H9 (cell line): ENCODE measurements around the gene LZTR1. TPM values are rescaled to one million over a fixed set of nuclear protein-coding genes. Genes with fewer than 3 reads are reported as not detected.
"Not testable (repeated sequence)": the region's sequence is repeated elsewhere in the genome, so short reads cannot be mapped to it uniquely, and the experiment has no call there.

ENCODE experiments used
- DNase-seq: peaks from one replicate; pipeline ENCODE4 v3.0.0-alpha.2; 2017
- H2AFZ ChIP-seq: one replicate; pipeline ENCODE4 v1.6.1; 2013; ENCODE audit warnings: mild to moderate bottlenecking, low read length, control low read depth, moderate library complexity
- H2AK5ac ChIP-seq: 2 replicates; pipeline ENCODE4 v1.6.1; 2013; ENCODE audit warnings: low read length, control low read depth, mixed read lengths; ENCODE audit not compliant: insufficient read length
- H2BK120ac ChIP-seq: one replicate; pipeline ENCODE4 v1.6.1; 2013; ENCODE audit warnings: low read depth, mild to moderate bottlenecking, low read length, control low read depth, inconsistent platforms; ENCODE audit not compliant: poor library complexity, severe bottlenecking
- H2BK12ac ChIP-seq: 2 replicates; pipeline ENCODE4 v1.6.1; 2013; ENCODE audit warnings: low read length, control low read depth, mixed read lengths, low read depth; ENCODE audit not compliant: insufficient read length
- H2BK15ac ChIP-seq: 2 replicates; pipeline ENCODE4 v1.6.1; 2013; ENCODE audit warnings: low read depth, low read length, control low read depth
- H2BK20ac ChIP-seq: one replicate; pipeline ENCODE4 v1.6.1; 2013; ENCODE audit warnings: low read depth, mild to moderate bottlenecking, low read length, control low read depth, inconsistent platforms; ENCODE audit not compliant: poor library complexity, severe bottlenecking
- H2BK5ac ChIP-seq: 2 replicates; pipeline ENCODE4 v1.6.1; 2013; ENCODE audit warnings: low read length, control low read depth, mixed read lengths; ENCODE audit not compliant: insufficient read length
- H3K14ac ChIP-seq: 2 replicates; pipeline ENCODE4 v1.6.1; 2013; ENCODE audit warnings: low read length, control low read depth; ENCODE audit not compliant: insufficient read depth
- H3K18ac ChIP-seq: 2 replicates; pipeline ENCODE4 v1.6.1; 2013; ENCODE audit warnings: low read depth, mild to moderate bottlenecking, mixed read lengths, low read length, control low read depth; ENCODE audit not compliant: insufficient read length
- H3K23ac ChIP-seq: 2 replicates; pipeline ENCODE4 v1.6.1; 2013; ENCODE audit warnings: low read length, control low read depth, mixed read lengths, low read depth; ENCODE audit not compliant: insufficient read length
- H3K23me2 ChIP-seq: 2 replicates; pipeline ENCODE4 v1.6.1; 2013; ENCODE audit warnings: low read depth, mild to moderate bottlenecking, mixed read lengths, low read length, control low read depth; ENCODE audit not compliant: insufficient read length, poor library complexity, severe bottlenecking
- H3K27ac ChIP-seq: 2 replicates; pipeline ENCODE4 v1.5.1; 2013; ENCODE audit warnings: low read length, control low read depth, mixed read lengths, low read depth; ENCODE audit not compliant: insufficient read length
- H3K27me3 ChIP-seq: 2 replicates; pipeline ENCODE4 v1.6.1; 2013; ENCODE audit warnings: low read length, control low read depth, inconsistent platforms; ENCODE audit not compliant: insufficient read depth
- H3K4ac ChIP-seq: 2 replicates; pipeline ENCODE4 v1.6.1; 2013; ENCODE audit warnings: low read depth, mild to moderate bottlenecking, control low read depth, inconsistent platforms, low read length, moderate library complexity
- H3K4me1 ChIP-seq: 2 replicates; pipeline ENCODE4 v1.6.1; 2013; ENCODE audit warnings: low read length, control low read depth, inconsistent platforms; ENCODE audit not compliant: insufficient read depth
- H3K4me2 ChIP-seq: 2 replicates; pipeline ENCODE4 v1.6.1; 2013; ENCODE audit warnings: low read length, control low read depth, mixed read lengths; ENCODE audit not compliant: insufficient read length, insufficient read depth
- H3K56ac ChIP-seq: 2 replicates; pipeline ENCODE4 v1.6.1; 2013; ENCODE audit warnings: low read depth, mild to moderate bottlenecking, mixed read lengths, low read length, control low read depth; ENCODE audit not compliant: insufficient read length
- H3K79me1 ChIP-seq: 2 replicates; pipeline ENCODE4 v1.6.1; 2013; ENCODE audit warnings: low read depth, mild to moderate bottlenecking, moderate library complexity, low read length, control low read depth, inconsistent platforms; ENCODE audit not compliant: insufficient read depth, poor library complexity, severe bottlenecking
- H3K79me2 ChIP-seq: 2 replicates; pipeline ENCODE4 v1.6.1; 2013; ENCODE audit warnings: low read length, control low read depth, inconsistent platforms; ENCODE audit not compliant: insufficient read depth
- H3K9ac ChIP-seq: 2 replicates; pipeline ENCODE4 v1.6.1; 2013; ENCODE audit warnings: low read length, control low read depth, mixed read lengths; ENCODE audit not compliant: insufficient read length; ENCODE audit errors: extremely low read depth
- H3K9me3 ChIP-seq: one replicate; pipeline ENCODE4 v1.6.1; 2013; ENCODE audit warnings: low read depth, low read length, inconsistent platforms; ENCODE audit not compliant: control insufficient read depth
- H3T11ph ChIP-seq: one replicate; pipeline ENCODE4 v1.6.1; 2013; ENCODE audit warnings: mild to moderate bottlenecking, low read length, control low read depth, inconsistent platforms
- H4K20me1 ChIP-seq: one replicate; pipeline ENCODE4 v1.6.1; 2013; ENCODE audit not compliant: control insufficient read depth, insufficient read length, insufficient read depth
- H4K5ac ChIP-seq: 2 replicates; pipeline ENCODE4 v1.6.1; 2013; ENCODE audit warnings: low read depth, mild to moderate bottlenecking, mixed read lengths, low read length, control low read depth; ENCODE audit not compliant: insufficient read length
- H4K8ac ChIP-seq: replicated peaks from 2 replicates; pipeline ENCODE4 v1.6.1; 2013; ENCODE audit warnings: low read length, control low read depth, mixed read lengths, low read depth; ENCODE audit not compliant: insufficient read length
- H4K91ac ChIP-seq: 2 replicates; pipeline ENCODE4 v1.6.1; 2013; ENCODE audit warnings: low read depth, mild to moderate bottlenecking, moderate library complexity, mixed read lengths, low read length, control low read depth; ENCODE audit not compliant: insufficient read length
- H3K27ac Mint-ChIP-seq, 3 experiments: 2 replicates in 2 of 3; 3 replicates in 1 of 3; pipeline ENCODE4 v1.8.0; 2020 to 2021; ENCODE audit warnings: mixed read lengths in 3 of 3, mild to moderate bottlenecking in 1 of 3, moderate library complexity in 1 of 3
- H3K27me3 Mint-ChIP-seq: 2 replicates; pipeline ENCODE4 v1.8.0; 2021; ENCODE audit warnings: low read depth, mild to moderate bottlenecking, moderate library complexity, mixed read lengths
- H3K36me3 Mint-ChIP-seq, 3 experiments: 2 replicates in 2 of 3; 3 replicates in 1 of 3; pipeline ENCODE4 v1.8.0; 2020 to 2021; ENCODE audit warnings: low read depth in 3 of 3, mixed read lengths in 3 of 3; ENCODE audit not compliant: insufficient read depth in 1 of 3
- H3K4me1 Mint-ChIP-seq, 2 experiments: 2 replicates each; pipeline ENCODE4 v1.8.0; 2020; ENCODE audit warnings: mixed read lengths in 2 of 2
- H3K4me3 Mint-ChIP-seq, 2 experiments: 2 replicates in 1 of 2; 3 replicates in 1 of 2; pipeline ENCODE4 v1.8.0; 2020 to 2021; ENCODE audit warnings: mild to moderate bottlenecking in 2 of 2, mixed read lengths in 2 of 2, moderate library complexity in 1 of 2
- H3K9me3 Mint-ChIP-seq, 2 experiments: 2 replicates in 1 of 2; 3 replicates in 1 of 2; pipeline ENCODE4 v1.8.0; 2020; ENCODE audit warnings: mild to moderate bottlenecking in 2 of 2, mixed read lengths in 2 of 2, moderate library complexity in 1 of 2
- WGBS: extraction: QIAGEN DNeasy Blood & Tissue Kit; methylation state at CpG from one replicate; pipeline ENCODE4 v1.1.7; 2013; ENCODE audit warnings: missing lambda C conversion rate, low lambda C conversion rate, mixed read lengths; ENCODE audit not compliant: insufficient read length; ENCODE audit errors: extremely low coverage; 5-methylcytosine and 5-hydroxymethylcytosine counted together
- total RNA-seq: library from RNA; stranded (reverse); gene quantifications from 2 replicates; pipeline ENCODE4 v1.2.1, GENCODE V29; 2021
- TF ChIP-seq, protein P1 (sequence below): fragments of 200-600 bp; sonication (generic); conservative IDR thresholded peaks from 3 replicates; pipeline ENCODE4 v1.8.0; 2021; ENCODE audit warnings: antibody characterized with exemption, mild to moderate bottlenecking

LZTR1 gene
- total RNA-seq, 1 experiment from 2014 or later: 47.0 TPM

DNA sequence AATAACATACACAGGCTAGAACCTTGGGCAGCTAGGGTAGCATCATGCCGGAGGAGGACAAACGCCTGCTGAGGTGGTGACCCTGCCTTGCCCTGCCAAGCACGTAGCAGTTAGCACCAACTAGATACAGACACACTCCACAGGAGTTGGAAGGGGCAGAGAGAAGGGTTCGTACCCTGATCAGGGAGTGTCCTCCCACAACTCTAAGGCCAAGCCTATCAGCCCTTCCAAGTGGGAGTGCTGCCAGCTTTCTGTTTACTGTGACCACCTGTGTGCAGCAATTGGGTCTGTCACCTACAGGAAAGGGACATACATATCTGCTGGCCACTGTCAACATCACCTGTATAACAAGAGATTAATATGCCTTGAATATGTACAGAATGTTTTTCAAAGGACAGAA is 21.7 kb downstream of the LZTR1 start:
- Histone ChIP-seq H2BK5ac (no peak overlapping the region), H3K79me1 (no peaks in the 10 kb centered on the region), H3K56ac (no peak overlapping the region), H4K8ac (no peak overlapping the region), H2AFZ (no peak overlapping the region), H3K4me1 (no peaks in the 10 kb centered on the region; the same call in 1 of the 2 replicates), H4K91ac (no peak overlapping the region), H4K5ac (no peak overlapping the region), H3K79me2 (no peaks in the 10 kb centered on the region), H2AK5ac (no peak overlapping the region), H2BK20ac (no peak overlapping the region), H3T11ph (no peak overlapping the region), H4K20me1 (no peaks in the 10 kb centered on the region), H2BK15ac (no peak overlapping the region), H3K9me3 (no peaks in the 10 kb centered on the region), H2BK120ac (no peak overlapping the region), H3K14ac (no peak overlapping the region), H3K27ac (no peak overlapping the region), H3K23ac (no peak overlapping the region), H2BK12ac (no peak overlapping the region), H3K9ac (no peak overlapping the region), H3K4me2 (no peak overlapping the region), H3K23me2 (peaks cover 11% of the 10 kb centered on the region), H3K4ac (no peak overlapping the region), H3K27me3 (no peaks in the 10 kb centered on the region), H3K18ac (no peak overlapping the region)
- no peak overlapping the region for H3K27ac Mint-ChIP-seq
- peaks cover 11 to 17% of the 10 kb centered on the region in 2 experiments for H3K4me1 Mint-ChIP-seq
- TF ChIP-seq, protein P1, sequence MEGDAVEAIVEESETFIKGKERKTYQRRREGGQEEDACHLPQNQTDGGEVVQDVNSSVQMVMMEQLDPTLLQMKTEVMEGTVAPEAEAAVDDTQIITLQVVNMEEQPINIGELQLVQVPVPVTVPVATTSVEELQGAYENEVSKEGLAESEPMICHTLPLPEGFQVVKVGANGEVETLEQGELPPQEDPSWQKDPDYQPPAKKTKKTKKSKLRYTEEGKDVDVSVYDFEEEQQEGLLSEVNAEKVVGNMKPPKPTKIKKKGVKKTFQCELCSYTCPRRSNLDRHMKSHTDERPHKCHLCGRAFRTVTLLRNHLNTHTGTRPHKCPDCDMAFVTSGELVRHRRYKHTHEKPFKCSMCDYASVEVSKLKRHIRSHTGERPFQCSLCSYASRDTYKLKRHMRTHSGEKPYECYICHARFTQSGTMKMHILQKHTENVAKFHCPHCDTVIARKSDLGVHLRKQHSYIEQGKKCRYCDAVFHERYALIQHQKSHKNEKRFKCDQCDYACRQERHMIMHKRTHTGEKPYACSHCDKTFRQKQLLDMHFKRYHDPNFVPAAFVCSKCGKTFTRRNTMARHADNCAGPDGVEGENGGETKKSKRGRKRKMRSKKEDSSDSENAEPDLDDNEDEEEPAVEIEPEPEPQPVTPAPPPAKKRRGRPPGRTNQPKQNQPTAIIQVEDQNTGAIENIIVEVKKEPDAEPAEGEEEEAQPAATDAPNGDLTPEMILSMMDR: no peak
- no CpG with 5 or more reads among the region's 4 CpGs for WGBS
- no peaks in the 10 kb centered on the region for H3K27me3 Mint-ChIP-seq
- no peak for DNase-seq
- H3K9me3 Mint-ChIP-seq: no peaks in the 10 kb centered on the region
- H3K36me3 Mint-ChIP-seq: peaks cover 0 to 6% (median 1%) of the 10 kb centered on the region in 3 experiments; a peak in 3 of 7 replicates
- H3K4me3 Mint-ChIP-seq: peak overlapping the region; percentile 88 to 92; a peak in 3 of 5 replicates

DNA sequence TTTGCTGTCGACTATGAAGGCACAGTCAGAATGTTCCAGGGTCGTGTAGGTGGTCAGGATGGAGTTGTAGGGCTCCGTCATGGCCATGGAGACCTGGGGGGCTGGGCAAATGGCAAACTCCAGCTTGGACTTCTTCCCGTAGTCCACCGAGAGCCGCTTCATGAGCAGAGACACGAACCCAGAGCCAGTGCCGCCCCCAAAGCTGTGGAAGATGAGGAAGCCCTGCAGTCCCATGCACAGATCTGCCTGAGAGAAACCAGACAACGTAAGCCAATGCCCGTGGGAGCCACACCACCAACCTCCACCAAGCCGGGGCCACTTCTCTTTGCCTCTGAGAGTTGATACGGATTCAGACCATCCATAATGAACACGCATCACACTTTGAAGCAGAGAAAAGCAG is 27.1 kb downstream of the LZTR1 start:
- not testable (repeated sequence) for H4K91ac ChIP-seq, H4K20me1 ChIP-seq, H3K4me2 ChIP-seq, H3K23ac ChIP-seq, H3K56ac ChIP-seq, H3K79me2 ChIP-seq, H3K9me3 Mint-ChIP-seq, H3K36me3 Mint-ChIP-seq, H3K27ac Mint-ChIP-seq, H3K4ac ChIP-seq, H3K27ac ChIP-seq, H3T11ph ChIP-seq, H2BK20ac ChIP-seq, H2BK120ac ChIP-seq, H4K5ac ChIP-seq, H3K27me3 ChIP-seq, DNase-seq, H3K4me1 ChIP-seq, H4K8ac ChIP-seq, H2BK12ac ChIP-seq, H3K9ac ChIP-seq, H2AFZ ChIP-seq, H3K14ac ChIP-seq, H3K23me2 ChIP-seq, H3K18ac ChIP-seq, H2BK15ac ChIP-seq, H2AK5ac ChIP-seq, H3K79me1 ChIP-seq, H3K9me3 ChIP-seq, H2BK5ac ChIP-seq
- no CpG with 5 or more reads among the region's 13 CpGs for WGBS
- Mint-ChIP-seq H3K4me3 (peak overlapping the region in 1 of 2 experiments; percentile 4; a peak in 1 of 5 replicates), H3K4me1 (peaks cover 28 to 40% of the 10 kb centered on the region in 2 experiments), H3K27me3 (peaks cover 15% of the 10 kb centered on the region)
